HepG2 (cell line): ENCODE results near the gene LRRC4.

Experiments used
- NR2C2 ChIP-seq: sonication (generic); formaldehyde crosslinking; IDR thresholded peaks from 2 replicates; pipeline ENCODE4 v1.4.0; 2020; ENCODE audit warnings: missing genetic modification reagents, mild to moderate bottlenecking, moderate library complexity, borderline replicate concordance
- PITX1 ChIP-seq: sonication (generic); formaldehyde crosslinking; IDR thresholded peaks from 2 replicates; pipeline ENCODE4 v1.5.1; 2020; ENCODE audit warnings: mild to moderate bottlenecking, missing genetic modification reagents
- ZNF605 ChIP-seq: sonication (generic); formaldehyde crosslinking; IDR thresholded peaks from 2 replicates; pipeline ENCODE4 v1.8.0; 2022; ENCODE audit warnings: mild to moderate bottlenecking, missing genetic modification reagents

GRCh38 chr7:128005117-128005516, 26.1 kb downstream of the LRRC4 start:
- no peak for TF ChIP-seq NR2C2 (CRISPR knock-in tag)
- TF ChIP-seq ZNF605 (CRISPR knock-in tag): no peak
- TF ChIP-seq PITX1 (CRISPR knock-in tag): no peak
